DND-41 (cell line): ENCODE measurements around the gene ARSB.

Experiments used
- EZH2 ChIP-seq: IDR thresholded peaks from 3 replicates; pipeline ENCODE4 v1.6.1; 2012; ENCODE audit warnings: borderline replicate concordance, low read depth, mild to moderate bottlenecking, moderate library complexity, low read length, inconsistent platforms; ENCODE audit not compliant: severe bottlenecking
- TF ChIP-seq, protein P1 (sequence below): IDR thresholded peaks from 2 replicates; pipeline ENCODE4 v1.5.1; 2012; ENCODE audit warnings: borderline replicate concordance, low read length, moderate library complexity, mild to moderate bottlenecking; ENCODE audit not compliant: poor library complexity, severe bottlenecking; ENCODE audit errors: extremely low read depth

DNA sequence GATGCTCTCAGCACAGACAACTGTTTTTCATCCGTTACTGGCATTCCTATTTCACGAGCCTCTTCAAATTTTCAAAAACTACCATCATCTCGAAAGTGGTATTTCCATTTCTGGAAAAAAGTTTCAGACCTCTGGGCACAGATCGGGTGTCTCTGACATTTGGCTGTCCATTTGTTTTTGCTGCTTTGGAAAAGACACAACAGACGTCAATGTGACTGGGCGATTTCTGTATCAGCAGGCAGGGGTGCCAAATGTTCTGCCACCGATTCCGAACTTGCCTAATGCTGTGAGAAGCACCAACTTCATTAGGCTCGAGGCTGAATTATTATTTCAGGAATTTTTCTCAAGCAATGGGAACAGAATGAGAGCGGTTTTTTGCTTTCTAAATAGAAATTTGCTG, 105.6 kb downstream of the ARSB start:
- TF ChIP-seq, protein P1, sequence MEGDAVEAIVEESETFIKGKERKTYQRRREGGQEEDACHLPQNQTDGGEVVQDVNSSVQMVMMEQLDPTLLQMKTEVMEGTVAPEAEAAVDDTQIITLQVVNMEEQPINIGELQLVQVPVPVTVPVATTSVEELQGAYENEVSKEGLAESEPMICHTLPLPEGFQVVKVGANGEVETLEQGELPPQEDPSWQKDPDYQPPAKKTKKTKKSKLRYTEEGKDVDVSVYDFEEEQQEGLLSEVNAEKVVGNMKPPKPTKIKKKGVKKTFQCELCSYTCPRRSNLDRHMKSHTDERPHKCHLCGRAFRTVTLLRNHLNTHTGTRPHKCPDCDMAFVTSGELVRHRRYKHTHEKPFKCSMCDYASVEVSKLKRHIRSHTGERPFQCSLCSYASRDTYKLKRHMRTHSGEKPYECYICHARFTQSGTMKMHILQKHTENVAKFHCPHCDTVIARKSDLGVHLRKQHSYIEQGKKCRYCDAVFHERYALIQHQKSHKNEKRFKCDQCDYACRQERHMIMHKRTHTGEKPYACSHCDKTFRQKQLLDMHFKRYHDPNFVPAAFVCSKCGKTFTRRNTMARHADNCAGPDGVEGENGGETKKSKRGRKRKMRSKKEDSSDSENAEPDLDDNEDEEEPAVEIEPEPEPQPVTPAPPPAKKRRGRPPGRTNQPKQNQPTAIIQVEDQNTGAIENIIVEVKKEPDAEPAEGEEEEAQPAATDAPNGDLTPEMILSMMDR: no peak
- no peak for TF ChIP-seq EZH2
